Lung (tissue), 12 donors: ENCODE measurements around the gene SSTR1. TPM values are rescaled to one million over a fixed set of nuclear protein-coding genes. Genes with fewer than 3 reads are reported as not detected.
A peak's percentile ranks its signal among the peaks of the same experiment; 100 is the strongest.

ENCODE experiments used
- ATAC-seq: fragments of 200-7000 bp; cut with Tn5 transposase; one replicate; pipeline ENCODE4 v1.9.1; 2020; ENCODE audit warnings: moderate number of reproducible peaks; ENCODE audit not compliant: insufficient read depth, low FRiP score
- DNase-seq, 3 donors: peaks; one replicate each; pipeline ENCODE4 v3.0.0-alpha.2; 2013 to 2017
- H3K27ac ChIP-seq, 2 donors: one replicate each; pipeline ENCODE4 v1.5.1; 2013; ENCODE audit warnings: mild to moderate bottlenecking in 2 of 2, moderate library complexity in 2 of 2, control low read depth in 1 of 2, inconsistent platforms in 1 of 2, low read depth in 1 of 2, low read length in 1 of 2
- H3K27me3 ChIP-seq, 3 donors: one replicate each; pipeline ENCODE4 v1.5.1; 2013; ENCODE audit warnings: low read length in 2 of 3; ENCODE audit not compliant: control insufficient read depth in 3 of 3, insufficient read depth in 3 of 3
- H3K36me3 ChIP-seq, 4 donors: one replicate each; pipeline ENCODE4 v1.5.1; 2013; ENCODE audit warnings: low read length in 4 of 4, mild to moderate bottlenecking in 1 of 4, moderate library complexity in 1 of 4; ENCODE audit not compliant: control insufficient read depth in 4 of 4, insufficient read depth in 4 of 4
- H3K4me1 ChIP-seq, 5 donors: one replicate each; pipeline ENCODE4 v1.5.1; 2013; ENCODE audit warnings: low read length in 5 of 5, mild to moderate bottlenecking in 2 of 5, moderate library complexity in 1 of 5; ENCODE audit not compliant: control insufficient read depth in 5 of 5, insufficient read depth in 5 of 5
- H3K4me3 ChIP-seq: one replicate; pipeline ENCODE4 v1.5.1; 2013; ENCODE audit warnings: mild to moderate bottlenecking, control low read depth, moderate library complexity
- H3K9ac ChIP-seq, 2 donors: one replicate each; pipeline ENCODE4 v1.5.1; 2013; ENCODE audit warnings: low read length in 2 of 2, control low read depth in 1 of 2; ENCODE audit not compliant: insufficient read depth in 1 of 2
- H3K9me3 ChIP-seq, 4 donors: one replicate each; pipeline ENCODE4 v1.5.1; 2013; ENCODE audit warnings: low read length in 3 of 4, mild to moderate bottlenecking in 1 of 4, moderate library complexity in 1 of 4; ENCODE audit not compliant: control insufficient read depth in 4 of 4, insufficient read depth in 3 of 4
- CTCF ChIP-seq: IDR thresholded peaks from 2 replicates; pipeline ENCODE4 v1.5.1; 2012; ENCODE audit warnings: mild to moderate bottlenecking; ENCODE audit errors: control extremely low read depth, extremely low read depth
- WGBS, 2 donors: extraction: QIAGEN DNeasy Blood & Tissue Kit; methylation state at CpG; one replicate each; pipeline ENCODE4 v1.1.7; 2013; 5-methylcytosine and 5-hydroxymethylcytosine counted together
- polyA plus RNA-seq, 2 donors: library from polyadenylated mRNA; stranded (reverse); fragments of 200-250 nt; gene quantifications; one replicate each; pipeline ENCODE4 v1.2.1, GENCODE V29; 2013
- total RNA-seq, 2 donors: library from RNA; depleted of rRNA in 1 of 2; stranded (reverse); fragments of >200 nt in 1 of 2; gene quantifications; one replicate each; pipeline ENCODE4 v1.2.1, GENCODE V29; 2014 to 2021
- donor health status: control.
- donor health status: control.
- donor health status: Bipolar disorder and iron deficiency.
- donor health status: healthy.
- donor health status: DM: yes; HTN: yes; CAD: no.

The SSTR1 gene
- total and polyA plus RNA-seq, 4 donors, result 1.6 to 7.9 (median 3.2) TPM

- no peak for ATAC-seq
These were observed 9.8 kb upstream of the SSTR1 start for GRCh38 chr14:38197784-38198335.

GRCh38 chr14:38198425-38198824 is 9.3 kb upstream of the SSTR1 start:
- H3K36me3 ChIP-seq, result no peaks in the 10 kb centered on the region
- no peaks in the 10 kb centered on the region for H3K27me3 ChIP-seq
- no peak overlapping the region for H3K27ac ChIP-seq
- no peaks in the 10 kb centered on the region for H3K9me3 ChIP-seq
- H3K4me3 ChIP-seq, result no peak overlapping the region
- no peak for TF ChIP-seq CTCF
- H3K9ac ChIP-seq, result no peak overlapping the region
- peaks cover 0 to 17% (median 0%) of the 10 kb centered on the region in 5 donors for H3K4me1 ChIP-seq
- 54 to 75% methylated on average over 4 of the region's 4 CpGs for WGBS, 2 donors
- ATAC-seq, result no peak
- no peak for DNase-seq

More at GRCh38 chr14:38197784-38198335, 9.8 kb upstream of the SSTR1 start:
- H3K4me1 ChIP-seq, result peaks cover 0 to 17% (median 0%) of the 10 kb centered on the region in 5 donors
- no peaks in the 10 kb centered on the region for H3K27me3 ChIP-seq
- no peak for DNase-seq
- no peak overlapping the region for H3K4me3 ChIP-seq
- no peak for TF ChIP-seq CTCF
- H3K27ac ChIP-seq, result no peak overlapping the region
- H3K9ac ChIP-seq, result no peak overlapping the region
- no peaks in the 10 kb centered on the region for H3K9me3 ChIP-seq
- no peaks in the 10 kb centered on the region for H3K36me3 ChIP-seq
- WGBS, 2 donors, result 89 to 94% methylated on average over 2 of the region's 2 CpGs

- TF ChIP-seq CTCF, result no peak
- no peaks in the 10 kb centered on the region for H3K27me3 ChIP-seq
- no peak for ATAC-seq
- DNase-seq, result peak; percentile 13 to 34 (median 14)
- no peak overlapping the region for H3K9ac ChIP-seq
- no peaks in the 10 kb centered on the region for H3K36me3 ChIP-seq
- no peak overlapping the region for H3K4me3 ChIP-seq
- H3K27ac ChIP-seq, result no peak overlapping the region
- no peaks in the 10 kb centered on the region for H3K9me3 ChIP-seq
- H3K4me1 ChIP-seq, result peaks cover 0 to 17% (median 0%) of the 10 kb centered on the region in 5 donors
- WGBS, 2 donors, result 86 to 92% methylated on average over 9 of the region's 9 CpGs
These were observed 8.6 kb upstream of the SSTR1 start for GRCh38 chr14:38199076-38199475.

- no peak for ATAC-seq
These were observed 8.0 kb upstream of the SSTR1 start for GRCh38 chr14:38199739-38200138.

More at GRCh38 chr14:38199739-38200138, 8.0 kb upstream of the SSTR1 start:
- Histone ChIP-seq H3K9ac (no peak overlapping the region), H3K36me3 (no peaks in the 10 kb centered on the region), H3K27me3 (no peaks in the 10 kb centered on the region), H3K4me1 (peaks cover 0 to 17% (median 0%) of the 10 kb centered on the region in 5 donors), H3K9me3 (no peaks in the 10 kb centered on the region), H3K27ac (no peak overlapping the region), H3K4me3 (no peak overlapping the region)
- WGBS, 2 donors, result 84 to 90% methylated on average over 1 of the region's 1 CpG
- no peak for DNase-seq
- no peak for TF ChIP-seq CTCF
